CD1c-positive myeloid dendritic cell (primary cell): ENCODE data around the gene FABP1.

ENCODE experiments used
- DNase-seq: peaks from one replicate; pipeline ENCODE4 v3.0.0-alpha.2; 2016; ENCODE audit errors: extremely low spot score

FABP1 gene

DNA sequence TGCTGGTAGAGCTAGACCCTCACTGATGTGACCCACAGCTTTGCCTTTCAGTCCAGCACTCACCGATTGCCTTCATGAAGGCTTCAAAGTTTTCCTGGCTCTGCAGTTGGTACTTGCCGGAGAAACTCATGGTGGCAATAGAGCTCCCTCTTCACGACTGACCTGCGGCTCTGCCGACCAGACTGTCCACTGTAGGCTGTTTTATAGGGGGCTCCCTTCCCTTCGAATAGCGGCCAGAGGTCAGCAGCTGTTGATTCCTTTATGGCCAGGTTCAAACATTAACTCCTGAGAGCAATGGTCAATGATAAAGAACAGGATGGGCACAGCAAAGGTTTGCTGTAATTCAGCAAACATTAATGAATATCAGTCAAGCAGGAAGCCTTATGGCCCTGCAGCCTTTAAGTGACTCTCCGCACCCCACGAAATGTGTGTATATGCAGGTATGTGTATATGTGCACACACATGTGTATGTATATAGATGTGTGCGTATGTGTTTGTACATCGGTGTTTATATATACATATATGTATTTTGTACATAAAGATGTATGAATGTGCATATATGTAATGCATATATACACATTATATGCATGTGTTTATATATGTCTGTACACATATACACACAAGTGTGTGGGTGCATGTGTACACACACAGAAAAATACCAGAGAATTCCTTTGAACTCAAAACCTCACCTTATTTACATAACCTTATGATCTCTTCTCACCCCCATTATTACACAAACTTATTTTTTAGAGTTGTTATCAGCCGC is at the start of gene FABP1:
Gene FABP1 (minus strand): TSS at position 175 of the 766 bp plus-strand sequence. CDS start 45 bp downstream, at position 130.
- DNase-seq, result no peak

DNA sequence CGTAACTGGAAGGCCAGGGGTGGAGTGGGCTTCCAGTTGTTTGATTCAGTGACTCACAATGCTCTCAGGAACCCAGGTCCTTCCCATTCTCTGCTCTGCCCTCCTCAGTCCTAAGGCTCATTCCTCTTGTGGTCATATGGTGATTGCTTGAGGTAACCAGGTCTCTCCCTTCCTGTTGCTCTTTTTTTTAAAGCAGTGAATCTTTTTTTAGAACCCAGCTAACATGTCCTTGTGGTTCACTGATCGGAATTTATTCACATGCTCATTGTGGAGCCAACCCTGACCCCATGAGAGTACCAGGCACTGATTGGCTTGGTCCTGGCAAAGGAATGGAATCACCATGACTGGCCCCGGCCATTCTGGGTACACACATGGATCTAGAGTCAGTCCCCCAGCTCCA is 49.7 kb upstream of the FABP1 start:
- DNase-seq, result no peak

DNA sequence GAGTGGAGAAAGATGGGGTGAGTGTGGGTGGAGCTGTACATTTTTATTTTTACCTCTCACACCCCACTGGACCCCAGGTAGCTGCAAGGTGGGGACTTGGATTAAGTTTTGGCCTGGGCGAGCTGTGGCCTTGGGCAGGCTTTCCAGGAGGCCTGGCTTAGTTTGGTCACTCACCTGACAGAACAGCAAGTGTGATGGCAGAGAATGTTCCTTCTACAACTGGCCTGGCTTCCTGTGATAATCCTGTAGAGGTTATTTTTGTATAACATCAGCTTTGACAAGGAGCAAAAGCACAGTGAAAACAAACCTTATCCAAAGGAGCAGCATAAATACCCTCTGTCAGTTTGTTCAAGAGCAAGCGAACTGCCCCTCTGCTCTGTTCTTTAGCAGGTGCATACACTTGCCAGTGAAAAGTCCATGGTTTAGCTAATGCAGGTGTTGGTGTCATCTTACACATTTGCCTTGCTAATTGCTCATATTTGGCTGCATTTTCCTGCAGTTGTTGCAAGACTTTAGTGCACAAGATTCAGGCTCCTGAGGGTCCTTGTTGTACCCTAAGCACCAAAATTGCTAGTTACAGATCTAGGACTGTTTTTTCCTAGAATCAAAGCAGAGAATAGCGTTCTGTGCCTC is 48.6 kb upstream of the FABP1 start:
- no peak for DNase-seq

DNA sequence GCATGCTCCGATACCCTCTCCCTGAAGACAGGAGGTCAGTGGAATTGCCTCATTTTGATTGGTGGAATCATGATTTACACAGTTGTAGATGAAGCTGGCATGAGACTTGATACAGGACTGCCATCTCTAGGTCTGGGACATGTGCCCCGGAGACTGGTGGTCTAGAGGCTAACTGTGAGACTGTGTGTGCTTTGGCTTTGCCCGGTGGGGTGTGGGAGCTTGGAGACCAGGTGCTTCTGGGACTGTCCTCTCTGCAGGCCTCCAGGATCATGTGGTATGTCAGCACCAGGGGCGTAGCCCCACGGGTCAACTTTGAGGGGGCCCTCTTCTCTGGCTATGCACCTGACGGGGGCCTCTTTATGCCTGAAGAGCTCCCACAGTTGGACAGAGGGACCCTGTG is 45.0 kb upstream of the FABP1 start:
- DNase-seq, result no peak

DNA sequence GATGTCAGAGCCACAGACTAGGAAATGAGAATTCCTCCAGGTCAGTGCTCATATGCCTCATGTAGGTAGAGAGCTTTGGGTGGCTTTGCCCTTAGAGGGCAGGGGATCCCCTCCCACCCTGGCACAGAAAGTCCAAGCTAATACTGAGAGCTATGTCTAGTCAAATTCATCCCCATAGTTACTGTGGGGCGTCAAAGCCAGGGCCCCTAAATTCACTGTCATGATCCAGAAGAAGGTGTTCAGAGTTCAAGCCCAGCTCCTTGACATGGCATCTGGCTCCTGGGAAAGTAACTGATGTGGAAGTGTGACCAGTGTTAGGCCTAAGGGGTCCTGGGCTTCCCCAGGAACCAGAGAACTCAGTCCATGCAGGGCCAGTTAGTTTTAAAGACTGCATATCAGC is 44.1 kb upstream of the FABP1 start:
- DNase-seq, result no peak

DNA sequence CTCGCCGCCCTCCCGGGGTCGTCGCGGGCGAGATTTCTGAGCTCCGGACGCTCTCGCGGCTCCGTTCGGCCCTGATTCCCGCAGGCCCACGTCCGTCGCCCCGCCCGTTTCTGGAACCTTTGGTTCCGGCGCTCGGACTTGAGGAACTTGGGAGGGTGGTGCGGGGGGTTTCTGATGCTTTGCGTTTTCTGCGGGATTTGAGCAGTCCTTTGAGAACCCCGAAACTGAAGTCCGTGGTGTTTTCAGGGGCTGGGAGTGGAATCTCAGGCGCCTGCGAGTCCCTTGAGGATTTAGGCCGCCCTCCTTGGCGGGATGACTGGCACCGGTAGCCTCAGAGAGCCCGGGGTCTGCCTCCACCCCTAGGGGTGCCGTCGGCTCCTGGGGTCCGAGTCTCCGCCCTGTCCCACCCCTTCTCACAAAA is 42.6 kb upstream of the FABP1 start:
- peak; percentile 40 for DNase-seq

DNA sequence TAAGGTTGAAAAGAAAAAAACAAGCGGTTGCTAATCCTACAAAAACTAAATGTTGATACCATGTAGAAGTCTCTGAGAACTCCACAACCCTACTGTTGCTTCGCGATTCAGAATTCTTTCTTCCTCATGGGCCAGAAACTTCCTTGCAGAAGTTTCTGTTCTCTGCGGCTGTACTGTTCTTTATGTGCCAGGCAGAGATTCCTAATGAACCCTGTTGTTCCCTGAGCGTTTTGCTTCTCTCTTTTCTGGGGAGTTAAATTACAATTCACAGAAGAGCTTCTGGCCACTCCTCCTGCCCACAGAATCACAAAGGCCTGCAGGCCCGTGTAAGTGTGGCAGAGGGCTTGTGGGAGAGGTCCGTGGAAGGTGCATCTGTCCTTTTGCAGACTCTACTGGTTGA is 40.5 kb upstream of the FABP1 start:
- DNase-seq, result peak; percentile 52

DNA sequence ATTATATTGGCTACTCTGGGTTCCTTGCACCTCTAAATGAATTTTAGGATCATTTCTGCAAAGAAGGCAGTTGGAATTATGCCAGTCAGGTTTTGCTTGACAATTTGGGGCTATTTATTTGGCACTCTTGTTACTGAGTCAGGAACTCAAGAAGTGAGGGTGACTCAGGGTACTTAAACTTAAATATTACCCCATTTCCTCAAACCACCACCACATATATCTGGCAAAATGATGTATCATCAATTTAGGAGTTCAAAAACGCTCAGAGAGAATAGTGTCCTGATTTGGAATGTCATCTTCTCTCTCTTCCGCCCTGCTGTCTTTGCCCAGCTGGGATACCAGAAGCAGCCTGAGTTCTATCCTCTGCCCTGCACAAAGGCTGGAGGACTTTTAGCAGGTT is 39.9 kb upstream of the FABP1 start:
- DNase-seq, result peak; percentile 24

DNA sequence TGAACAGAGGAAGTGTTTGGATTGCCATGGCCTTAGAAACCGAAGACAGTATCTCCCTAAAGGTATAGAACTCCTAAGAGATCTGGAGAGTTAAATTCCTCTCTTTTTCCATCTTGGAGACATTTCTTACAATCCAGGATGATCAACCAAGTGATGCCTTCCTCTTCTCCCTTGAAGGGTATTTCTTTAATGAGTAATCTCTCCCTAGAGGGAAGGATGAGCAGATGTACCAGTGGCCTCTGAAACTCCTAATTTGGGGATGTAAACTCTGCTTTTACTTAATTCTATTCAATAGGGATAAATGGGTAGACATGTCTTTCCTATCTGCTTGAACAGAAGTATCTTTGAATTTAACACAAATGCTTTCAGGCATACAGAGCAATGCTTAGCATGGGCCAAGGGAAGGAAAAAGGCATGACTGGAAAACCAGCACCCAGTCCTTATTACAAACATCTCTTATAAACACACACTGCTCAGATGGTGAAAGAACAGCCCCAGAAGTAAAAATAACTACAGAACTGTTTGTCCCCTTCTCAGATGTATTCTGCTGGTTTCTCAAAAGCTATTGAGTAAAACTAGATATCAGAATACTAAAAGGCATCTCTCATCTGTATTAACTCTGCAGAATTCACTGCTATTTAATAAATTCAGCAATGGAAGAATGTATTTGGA is 37.6 kb upstream of the FABP1 start:
- DNase-seq, result no peak

DNA sequence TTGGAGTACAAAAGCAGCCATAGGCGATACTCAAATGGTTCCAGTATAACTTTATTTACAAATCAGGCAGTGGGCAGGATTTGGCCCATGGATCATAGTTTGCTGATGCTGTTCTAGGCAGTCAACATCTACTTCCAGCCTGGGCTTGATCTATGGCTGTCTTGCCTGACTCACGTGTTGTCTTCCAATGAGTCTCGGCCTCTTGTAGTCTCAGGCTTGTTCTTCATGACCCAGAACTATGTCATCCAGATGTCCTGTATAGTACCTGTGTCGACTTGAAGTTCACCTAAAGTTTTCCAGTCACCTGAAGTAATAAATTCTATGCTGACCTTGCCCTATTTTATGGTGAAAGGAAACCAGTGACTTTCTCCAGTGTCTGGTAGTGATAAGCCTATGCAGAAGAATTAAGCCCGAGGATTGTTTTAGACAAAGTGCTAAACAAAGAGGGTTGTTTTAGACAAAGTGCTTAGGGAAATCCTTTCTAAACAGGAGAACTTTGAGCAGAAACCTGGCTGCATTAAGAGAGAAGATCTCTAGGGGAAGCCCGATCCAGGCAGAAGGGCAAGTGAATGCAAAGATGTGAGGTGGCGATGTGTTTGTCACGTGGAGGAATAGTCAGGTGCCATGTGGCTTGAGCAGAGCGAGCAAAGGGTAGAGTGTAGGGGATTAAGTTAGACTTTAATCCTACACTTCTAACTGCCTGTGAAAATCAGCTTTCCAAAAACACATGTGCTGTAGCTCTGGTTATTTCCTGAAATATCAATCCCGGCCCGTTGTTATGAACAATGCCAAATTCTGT is 33.8 kb upstream of the FABP1 start:
- no peak for DNase-seq

DNA sequence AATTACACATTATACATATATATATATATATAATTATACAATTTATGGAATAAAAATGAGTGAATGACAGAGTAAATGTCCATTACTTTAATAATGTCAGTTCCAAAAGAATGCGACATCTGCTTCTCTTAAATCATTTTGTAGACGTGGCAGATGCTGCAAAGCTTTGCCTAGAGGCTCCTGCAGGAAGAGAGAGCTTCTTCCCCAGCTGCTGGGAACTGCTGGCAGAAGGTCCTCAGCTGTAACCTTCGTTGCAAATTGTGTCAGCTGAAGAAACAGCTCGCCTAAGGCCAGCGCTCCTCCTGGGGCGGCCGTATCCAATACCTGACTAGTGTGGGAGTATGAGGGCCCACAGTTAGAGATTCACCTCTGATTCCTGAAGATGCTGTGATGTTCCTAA is 32.7 kb upstream of the FABP1 start:
- no peak for DNase-seq

DNA sequence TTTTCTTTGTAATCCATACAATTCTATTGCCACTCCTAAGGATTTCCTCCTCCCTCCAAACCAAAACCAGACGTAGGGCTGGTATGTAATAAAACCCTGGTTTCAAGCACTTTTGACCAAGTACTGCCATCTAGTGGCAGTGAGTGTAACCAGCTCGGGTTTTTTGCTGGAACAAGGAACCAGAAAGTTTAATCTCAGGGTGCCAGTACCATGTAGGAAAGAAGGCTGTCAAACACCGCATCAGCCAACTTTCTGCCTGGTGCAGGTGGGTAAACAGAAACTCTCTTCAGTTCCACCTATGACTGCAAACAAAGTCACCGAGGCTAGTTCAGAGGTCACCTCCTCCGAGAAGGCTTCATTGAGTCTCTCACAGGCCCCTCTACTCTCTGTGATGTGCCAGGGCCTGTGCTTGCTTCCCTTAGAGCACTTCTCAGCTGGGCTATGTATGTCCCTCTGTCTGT is 32.1 kb upstream of the FABP1 start:
- peak; percentile 81 for DNase-seq

DNA sequence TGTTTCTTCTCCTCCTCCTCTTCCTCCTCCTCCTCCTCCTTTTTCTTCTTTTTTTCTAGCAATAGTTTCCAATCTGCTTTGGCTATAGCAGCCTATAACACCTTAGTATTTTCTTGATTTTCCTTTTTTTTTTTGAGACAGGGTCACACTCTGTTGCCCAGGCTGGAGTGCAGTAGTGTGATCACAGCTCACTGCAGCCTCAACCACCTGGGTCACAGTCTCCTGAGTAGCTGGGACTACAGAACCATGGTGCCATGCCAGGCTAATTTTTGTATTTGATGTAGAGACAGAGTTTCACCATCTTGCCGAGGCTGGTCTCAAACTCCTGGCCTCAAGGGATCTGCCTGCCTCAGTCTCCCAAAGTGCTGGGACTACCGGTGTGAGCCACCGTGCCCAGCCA is 31.6 kb upstream of the FABP1 start:
- no peak for DNase-seq

DNA sequence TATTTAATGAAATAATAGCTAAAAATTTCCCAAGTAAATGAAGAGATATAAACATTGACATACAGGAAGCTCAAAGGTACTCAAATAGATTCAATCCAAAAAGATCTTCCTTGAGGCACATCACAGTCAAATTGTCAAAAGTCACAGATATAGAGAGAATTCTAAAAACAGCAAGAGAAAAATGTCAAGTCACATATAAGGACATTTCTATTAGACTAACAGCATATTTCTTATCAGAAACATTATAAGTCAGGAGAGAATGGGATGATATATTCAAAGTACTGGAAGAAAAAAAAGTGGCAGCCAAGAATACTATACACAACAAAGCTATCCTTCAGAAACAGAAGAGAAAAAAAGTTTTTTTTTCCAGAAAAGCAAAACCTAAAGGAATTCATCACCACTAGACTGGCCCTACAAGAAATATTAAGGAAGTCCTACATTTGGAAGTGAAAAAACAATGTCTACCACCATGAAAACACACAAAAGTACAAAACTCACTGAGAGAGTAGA is 21.1 kb upstream of the FABP1 start:
- DNase-seq, result no peak

DNA sequence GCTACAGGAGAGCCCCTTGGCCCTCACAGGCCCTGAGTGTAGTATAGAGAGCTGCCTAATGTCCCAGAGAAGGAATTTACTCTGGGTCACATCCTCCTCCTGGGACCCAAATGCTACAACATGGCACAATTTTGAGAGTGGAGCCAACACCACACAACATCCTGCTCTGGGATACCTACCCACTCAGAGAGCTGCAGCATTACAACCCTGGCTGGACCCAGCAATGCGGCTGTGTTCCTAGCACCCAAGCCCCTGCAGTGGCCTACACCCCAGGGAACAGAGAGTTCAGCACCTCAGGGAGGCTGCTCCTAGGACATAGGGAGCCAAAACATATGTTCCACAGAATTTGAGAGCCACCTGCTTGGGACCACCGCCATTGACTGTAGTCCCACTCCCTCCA is 19.3 kb upstream of the FABP1 start:
- no peak for DNase-seq

DNA sequence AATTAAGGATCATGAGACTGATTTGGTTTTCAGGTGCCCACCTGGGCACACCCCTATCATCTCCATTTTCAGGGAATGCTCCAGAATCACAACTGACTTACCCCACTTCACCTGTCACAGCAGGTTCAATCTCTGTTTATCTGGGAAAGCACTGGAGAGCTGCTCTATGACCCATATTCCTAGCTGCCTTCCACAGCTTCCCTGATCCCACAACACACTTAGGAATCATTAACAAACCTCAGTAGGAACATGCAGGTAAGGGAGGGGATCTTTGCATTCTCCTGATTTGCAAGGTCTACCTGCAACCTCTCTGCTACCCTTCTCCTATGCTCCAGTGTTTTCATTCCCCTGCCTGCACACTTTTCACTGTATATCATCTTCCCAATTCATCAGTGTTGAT is 18.7 kb upstream of the FABP1 start:
- DNase-seq, result no peak

DNA sequence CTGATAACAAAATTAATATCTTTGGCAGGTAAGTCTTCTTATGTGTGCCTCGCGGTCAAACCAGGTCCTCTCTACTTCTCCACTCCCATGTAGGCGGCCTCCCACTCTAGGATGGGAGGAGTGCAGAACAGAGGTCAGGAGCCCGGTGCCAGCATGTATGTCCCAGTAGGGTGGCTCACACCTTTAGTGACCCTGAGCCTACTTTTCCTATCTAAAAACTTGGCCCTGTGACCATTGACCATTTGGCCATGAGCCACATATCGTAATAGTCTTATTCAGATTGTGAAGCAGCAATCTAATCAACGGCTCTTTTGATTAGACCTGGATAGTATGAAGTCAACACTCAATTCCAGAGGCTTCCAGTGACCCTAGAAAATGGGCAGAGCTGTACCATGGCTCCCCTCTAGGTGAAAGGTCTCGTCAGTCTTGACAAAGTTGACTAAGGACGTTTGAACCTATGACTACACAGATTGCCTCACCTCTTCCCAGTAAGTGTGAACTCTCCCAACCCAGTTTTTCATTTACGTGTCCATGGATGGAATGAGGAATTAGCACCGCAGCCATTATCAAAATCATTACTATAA is 17.1 kb upstream of the FABP1 start:
- DNase-seq, result no peak

DNA sequence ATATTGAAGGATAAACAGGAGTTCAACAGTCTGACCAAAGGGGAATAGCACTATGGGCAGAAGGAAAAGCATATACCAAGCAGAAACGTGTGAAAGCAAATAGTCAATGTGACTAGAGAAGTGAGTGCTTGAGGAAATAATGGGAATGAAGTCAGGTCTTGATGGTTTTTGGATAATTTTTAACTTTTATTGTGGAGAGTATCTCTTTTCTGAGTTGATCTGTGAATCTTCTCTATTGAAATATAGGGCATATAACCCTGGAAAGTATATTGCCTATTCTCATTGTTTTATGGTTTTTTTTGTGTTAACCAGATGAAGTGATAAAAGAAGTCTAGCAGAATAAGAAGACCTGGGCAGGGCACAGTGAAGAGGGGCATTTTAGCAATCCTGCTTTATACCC is 16.4 kb upstream of the FABP1 start:
- no peak for DNase-seq

DNA sequence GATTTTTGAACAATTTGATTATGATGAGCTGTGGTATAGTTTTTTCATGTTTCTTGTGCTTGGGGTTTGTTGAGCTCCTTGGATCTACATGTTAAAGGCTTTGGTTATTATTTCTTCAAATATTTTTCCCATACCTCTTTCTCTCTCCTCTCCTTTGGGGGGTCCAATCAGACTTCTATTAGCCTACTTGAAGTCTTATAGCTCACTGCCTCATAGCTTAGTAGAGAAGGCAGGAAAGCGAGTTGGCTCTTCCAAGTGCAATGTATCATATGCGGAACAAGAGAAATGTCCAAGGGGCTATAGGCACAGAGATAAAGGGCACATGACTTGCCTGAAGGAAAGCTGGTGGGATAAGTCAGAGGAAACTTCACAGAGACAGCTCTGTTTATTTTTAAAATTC is 14.1 kb upstream of the FABP1 start:
- DNase-seq, result no peak

DNA sequence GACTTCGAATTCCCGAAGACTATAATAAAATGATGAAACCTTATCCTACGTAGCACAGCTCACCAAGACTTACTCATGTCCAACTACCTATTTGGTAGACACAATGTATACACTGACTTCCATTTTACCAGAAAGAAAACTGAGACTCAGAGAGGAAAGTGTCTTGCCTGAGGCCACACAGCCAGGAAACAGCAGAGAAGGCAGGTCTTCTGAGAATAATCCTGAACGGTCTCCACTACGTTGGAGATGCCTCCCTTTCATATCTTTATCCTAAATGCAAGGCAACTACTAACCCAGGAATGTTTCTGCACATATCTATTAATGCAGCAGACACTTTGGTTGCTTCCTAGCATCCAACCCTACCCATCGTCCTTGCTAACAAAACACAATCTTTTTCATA is 11.9 kb upstream of the FABP1 start:
- no peak for DNase-seq

DNA sequence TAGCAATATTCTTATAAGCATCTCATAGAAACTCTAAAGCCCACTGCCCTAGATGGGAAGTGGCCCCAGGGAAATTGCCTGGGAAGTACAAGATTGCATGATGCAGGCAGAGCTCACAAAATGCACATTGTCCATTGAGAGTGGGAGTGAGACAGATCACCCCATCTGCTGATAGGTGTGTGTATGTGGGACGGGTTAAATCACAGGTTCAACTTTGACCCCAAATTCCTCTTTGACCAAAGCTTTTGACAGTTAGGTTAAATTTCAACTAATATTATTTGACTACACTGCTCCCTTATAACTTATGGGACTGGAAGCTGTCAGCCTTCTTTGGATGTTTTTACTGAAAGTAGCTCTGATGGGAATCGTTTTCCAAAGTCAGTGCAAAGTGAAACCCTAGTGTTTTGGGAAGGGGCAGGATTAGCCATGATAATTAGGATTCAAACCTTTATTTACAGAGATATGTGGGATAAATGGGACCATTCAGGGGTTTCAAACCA is 11.4 kb upstream of the FABP1 start:
- DNase-seq, result no peak
